Stimulated activated CD4-positive, alpha-beta T cell treated with anti-CD3 and anti-CD28 coated beads, Interleukin-2, amount 100 ng/mL, for 4 hours (primary cell): ENCODE measurements around the gene EEPD1.
"Not testable (repeated sequence)": the region's sequence is repeated elsewhere in the genome, so short reads cannot be mapped to it uniquely, and the experiment has no call there.

ENCODE experiments used
- DNase-seq: peaks from one replicate; pipeline ENCODE4 v3.0.0-alpha.2; 2020; ENCODE audit warnings: low read depth

The EEPD1 gene

DNA sequence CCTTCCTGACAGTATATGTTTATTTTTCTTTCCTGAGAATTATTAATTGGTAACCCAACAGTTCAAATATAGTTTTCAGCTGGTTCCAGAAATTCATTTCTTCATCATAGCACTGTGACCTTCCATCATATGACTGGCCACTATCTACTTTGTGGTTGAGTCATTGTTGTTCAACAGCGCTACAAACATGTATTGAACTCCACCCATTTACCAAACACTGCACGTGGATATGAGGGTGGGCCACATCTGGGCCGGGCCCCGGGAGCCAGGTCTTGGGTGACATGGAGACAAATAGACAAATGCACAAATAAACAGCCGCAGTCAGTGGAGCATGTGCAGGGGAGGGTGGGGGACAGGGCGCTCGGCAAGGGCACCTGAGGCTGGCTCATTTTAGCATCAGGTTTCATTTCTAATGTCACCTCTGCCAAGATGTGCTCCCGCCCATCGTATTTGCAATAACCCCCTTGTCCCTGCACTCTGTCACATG is 24.0 kb upstream of the EEPD1 start:
- no peak for DNase-seq

DNA sequence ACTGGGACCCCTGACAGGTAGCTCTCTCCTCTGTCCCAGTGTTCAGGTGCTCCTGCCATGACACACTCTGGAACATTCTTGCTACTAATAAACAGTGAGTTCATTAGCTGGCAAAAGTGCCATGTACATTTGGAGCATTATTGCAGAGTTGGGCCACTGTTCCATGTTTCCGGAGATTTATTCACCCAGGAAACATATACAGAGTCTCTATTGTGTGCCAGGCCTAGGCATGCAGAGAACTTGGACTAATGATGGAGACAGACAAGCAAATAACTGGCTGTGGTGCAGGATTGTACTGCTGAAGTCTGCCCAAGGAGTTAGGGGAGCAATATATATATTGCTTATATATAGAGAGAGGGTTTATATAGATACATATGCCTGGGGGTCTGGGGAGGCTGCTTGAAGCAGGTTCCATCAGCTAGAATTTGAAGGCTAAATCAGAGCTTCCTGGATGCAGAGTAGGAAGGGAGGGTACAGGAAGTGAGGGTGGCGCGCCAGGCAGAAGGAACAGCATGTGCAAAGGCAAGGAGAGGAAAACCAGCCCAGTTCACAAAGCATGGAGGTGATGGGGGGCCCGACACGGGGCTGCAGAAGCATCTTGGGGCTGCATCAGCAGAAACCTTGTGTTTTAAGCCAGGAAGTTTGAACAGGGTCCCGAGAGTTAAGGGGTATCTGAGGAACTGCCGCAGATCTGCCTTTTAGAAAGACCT is 22.7 kb upstream of the EEPD1 start:
- DNase-seq: no peak

DNA sequence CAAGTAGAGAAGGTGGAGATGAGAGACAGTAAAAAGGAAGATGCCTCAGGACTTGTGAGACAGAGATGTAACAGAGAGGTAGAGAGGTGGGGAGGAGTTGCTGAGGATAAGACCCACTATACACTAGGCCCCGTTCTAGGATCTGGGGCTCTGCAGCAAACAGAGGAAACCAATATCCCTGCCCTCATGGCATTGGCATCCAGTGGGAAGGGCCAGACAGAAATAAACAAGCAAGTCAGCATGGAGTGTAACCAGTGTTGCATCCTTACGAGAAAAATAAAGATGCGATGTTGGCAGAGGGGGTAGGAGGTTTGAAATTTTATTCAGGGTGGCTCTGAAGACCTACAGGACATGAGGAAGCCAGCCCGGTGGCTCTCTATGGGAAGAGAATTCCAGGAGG is 22.0 kb upstream of the EEPD1 start:
- no peak for DNase-seq

- no peak for DNase-seq
Measured at GRCh38 chr7:36131499-36131898, 21.6 kb upstream of the EEPD1 start.

DNA sequence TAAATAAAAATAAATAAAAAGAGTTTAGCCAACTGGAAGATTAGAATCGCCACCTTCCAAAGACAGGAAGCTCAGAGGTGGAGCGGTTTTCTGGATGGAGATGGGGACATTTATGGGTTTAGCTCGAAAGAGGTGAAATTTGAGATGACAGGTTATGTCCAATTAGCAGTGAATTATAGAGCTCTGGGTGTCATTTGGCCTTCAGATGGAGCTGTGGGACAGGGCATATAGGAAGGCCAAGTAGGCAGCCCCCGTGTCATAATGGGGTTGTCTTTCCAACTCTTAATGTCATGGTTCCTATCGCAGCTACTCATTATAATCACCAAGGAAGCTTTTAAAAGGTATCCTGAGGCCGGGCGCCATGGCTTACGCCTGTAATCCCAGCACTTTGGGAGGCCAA is 21.0 kb upstream of the EEPD1 start:
- no peak for DNase-seq

- DNase-seq: no peak
Measured at GRCh38 chr7:36135700-36136099, 17.4 kb upstream of the EEPD1 start.

- DNase-seq: no peak
Measured at GRCh38 chr7:36137258-36137657, 15.8 kb upstream of the EEPD1 start.

- no peak for DNase-seq
Measured at GRCh38 chr7:36137754-36138153, 15.3 kb upstream of the EEPD1 start.

- DNase-seq: no peak
Measured at GRCh38 chr7:36138209-36138608, 14.8 kb upstream of the EEPD1 start.

- no peak for DNase-seq
Measured at GRCh38 chr7:36141351-36141750, 11.7 kb upstream of the EEPD1 start.

GRCh38 chr7:36141850-36142249 is 11.2 kb upstream of the EEPD1 start:
- no peak for DNase-seq

- no peak for DNase-seq
Measured at GRCh38 chr7:36144189-36144588, 8.9 kb upstream of the EEPD1 start.

GRCh38 chr7:36145686-36146085 is 7.4 kb upstream of the EEPD1 start:
- DNase-seq: no peak

GRCh38 chr7:36147361-36147760 is 5.7 kb upstream of the EEPD1 start:
- no peak for DNase-seq

- no peak for DNase-seq
Measured at GRCh38 chr7:36148422-36149065, 4.5 kb upstream of the EEPD1 start.

- not testable (repeated sequence) for DNase-seq
Measured at GRCh38 chr7:36149240-36149639, 3.8 kb upstream of the EEPD1 start.

DNA sequence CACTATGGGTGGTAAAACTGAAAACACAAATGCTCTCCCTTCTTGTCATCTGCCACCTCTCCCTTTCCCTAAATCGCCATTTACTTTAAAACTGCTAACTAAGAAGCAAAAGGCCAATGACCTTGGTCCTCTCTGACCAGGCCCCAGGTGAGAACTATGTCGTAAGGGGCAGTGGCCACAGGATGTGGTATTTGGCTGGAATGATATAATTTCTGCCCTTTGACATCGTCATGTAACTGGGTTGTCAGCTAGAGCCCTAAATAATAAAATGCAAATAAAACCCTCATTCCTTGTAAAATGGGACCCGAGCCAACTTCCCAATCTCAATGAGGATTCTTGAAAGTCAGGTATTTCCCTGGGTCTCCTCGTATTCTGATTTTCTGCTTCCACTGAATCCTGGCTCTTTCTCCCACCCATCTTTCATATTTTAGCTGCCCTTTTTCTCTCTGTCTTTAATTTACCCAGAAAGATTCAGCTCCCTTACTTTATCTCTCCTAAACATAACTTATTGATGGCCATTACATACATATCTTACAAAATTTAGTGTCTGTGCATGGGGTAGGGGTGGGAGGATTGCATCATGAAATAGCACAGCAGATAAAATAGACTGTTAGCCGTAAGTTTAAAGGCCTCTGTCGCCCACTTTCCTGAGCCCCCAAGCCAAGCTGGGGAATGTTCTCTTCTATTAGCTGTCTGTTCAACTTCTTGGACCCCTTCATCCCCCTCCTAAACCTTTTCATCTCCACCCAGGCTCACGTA is 3.2 kb upstream of the EEPD1 start:
- no peak for DNase-seq

DNA sequence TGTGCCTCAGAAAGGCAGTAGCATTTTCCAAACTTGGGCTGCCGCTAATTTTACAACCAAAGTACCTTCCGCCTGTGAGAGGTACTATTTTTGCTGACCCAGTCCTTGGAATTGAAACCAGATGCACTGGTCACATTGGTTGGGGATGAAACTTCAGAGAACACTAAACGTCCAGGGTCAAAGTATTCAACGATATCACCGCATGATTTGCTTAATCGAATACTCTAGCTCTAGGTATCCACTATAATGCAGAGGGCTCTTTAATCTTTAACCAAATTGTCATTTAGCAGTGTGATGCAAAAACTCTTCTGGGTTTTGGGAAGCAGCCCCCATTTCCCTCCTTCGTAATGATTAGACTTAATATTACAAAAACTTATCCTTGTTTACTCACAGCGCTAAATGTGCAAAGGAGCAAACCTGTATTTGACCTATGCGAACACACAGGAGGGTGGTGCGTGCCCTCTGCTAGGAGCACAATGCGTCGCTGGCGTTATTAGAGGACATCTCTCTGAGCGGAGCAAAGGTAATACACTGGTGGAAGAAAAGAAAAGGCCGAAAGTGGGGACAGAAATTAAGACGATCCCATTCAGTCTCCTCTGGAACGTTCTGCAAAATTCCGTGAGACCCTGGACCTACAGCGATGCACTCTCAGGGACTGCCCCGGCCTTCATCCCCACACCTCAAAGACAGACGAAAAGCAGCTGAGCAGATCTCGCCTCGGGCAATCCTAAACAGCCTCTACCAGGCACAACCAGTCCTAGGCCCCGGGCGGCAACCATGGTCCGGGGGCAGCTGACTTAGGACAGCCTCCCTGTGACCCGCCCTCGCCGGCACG is 916 bp upstream of the EEPD1 start:
- DNase-seq: no peak

- no peak for DNase-seq
Measured at GRCh38 chr7:36153571-36154097, 580 bp downstream of the EEPD1 start.

- DNase-seq: no peak
Measured at GRCh38 chr7:36154255-36155212, 1.5 kb downstream of the EEPD1 start.
